ENCODE measurements around the gene ADM2. TPM values are rescaled to one million over a fixed set of nuclear protein-coding genes. Genes with fewer than 3 reads are reported as not detected.

Gene ADM2
- total RNA-seq, 4 donors from 2014 or later, result under 0.01 TPM; not detected in 3

DNA sequence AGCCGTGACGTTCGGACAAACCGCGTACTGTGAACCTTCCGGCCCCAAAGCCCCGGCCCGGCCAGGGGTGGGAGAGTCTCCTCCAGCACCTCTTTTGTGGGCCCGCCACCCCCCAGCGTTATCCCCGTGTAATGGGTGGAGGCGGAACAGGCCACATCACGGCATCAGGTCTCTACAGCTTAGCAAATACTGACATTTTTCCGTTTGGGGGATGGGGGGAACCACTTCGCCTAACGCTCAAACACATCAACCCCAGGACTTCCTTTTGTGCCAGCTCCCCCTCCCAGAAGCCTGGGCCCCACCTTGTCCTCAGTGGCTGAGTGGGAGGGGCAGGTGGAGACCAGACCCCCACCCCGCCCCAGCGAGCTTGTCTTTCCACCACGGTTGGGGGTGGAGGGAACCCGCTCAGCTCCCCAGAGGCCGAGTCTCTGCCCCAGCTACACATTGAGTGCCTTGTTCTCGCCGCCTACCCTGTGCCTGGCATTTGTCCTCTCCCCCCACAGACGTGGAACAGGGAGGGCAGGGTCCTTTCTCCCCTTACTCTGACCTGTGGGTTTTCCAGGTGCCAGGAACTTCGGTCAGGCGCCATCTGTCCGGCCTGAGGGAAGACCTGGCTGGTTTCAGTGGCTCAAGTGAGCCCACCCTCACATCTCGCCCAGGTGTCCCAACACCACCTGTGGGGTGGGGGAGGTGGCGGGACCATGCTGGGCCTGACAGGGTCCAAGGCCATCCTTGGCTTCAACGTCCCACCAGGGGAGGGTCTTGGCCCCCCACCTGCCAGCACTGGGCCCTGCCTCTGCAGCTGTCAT, 36.1 kb upstream of the ADM2 start:
- TF ChIP-seq, protein P1, sequence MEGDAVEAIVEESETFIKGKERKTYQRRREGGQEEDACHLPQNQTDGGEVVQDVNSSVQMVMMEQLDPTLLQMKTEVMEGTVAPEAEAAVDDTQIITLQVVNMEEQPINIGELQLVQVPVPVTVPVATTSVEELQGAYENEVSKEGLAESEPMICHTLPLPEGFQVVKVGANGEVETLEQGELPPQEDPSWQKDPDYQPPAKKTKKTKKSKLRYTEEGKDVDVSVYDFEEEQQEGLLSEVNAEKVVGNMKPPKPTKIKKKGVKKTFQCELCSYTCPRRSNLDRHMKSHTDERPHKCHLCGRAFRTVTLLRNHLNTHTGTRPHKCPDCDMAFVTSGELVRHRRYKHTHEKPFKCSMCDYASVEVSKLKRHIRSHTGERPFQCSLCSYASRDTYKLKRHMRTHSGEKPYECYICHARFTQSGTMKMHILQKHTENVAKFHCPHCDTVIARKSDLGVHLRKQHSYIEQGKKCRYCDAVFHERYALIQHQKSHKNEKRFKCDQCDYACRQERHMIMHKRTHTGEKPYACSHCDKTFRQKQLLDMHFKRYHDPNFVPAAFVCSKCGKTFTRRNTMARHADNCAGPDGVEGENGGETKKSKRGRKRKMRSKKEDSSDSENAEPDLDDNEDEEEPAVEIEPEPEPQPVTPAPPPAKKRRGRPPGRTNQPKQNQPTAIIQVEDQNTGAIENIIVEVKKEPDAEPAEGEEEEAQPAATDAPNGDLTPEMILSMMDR (IDR thresholded peaks at IDR 0.05), result no peak
- TF ChIP-seq POLR2A (IDR thresholded peaks at IDR 0.05; ENCODE audit: low read depth), result no peak
- no peak for TF ChIP-seq POLR2AphosphoS5 (IDR thresholded peaks at IDR 0.05)
- TF ChIP-seq EP300 (IDR thresholded peaks at IDR 0.05), result no peak
- peaks cover 8 to 25% (median 16%) of the 10 kb centered on the region in 4 donors for H3K4me1 ChIP-seq
- no peak for DNase-seq (ENCODE audit: extremely low spot score)
- H3K4me3 ChIP-seq, result no peak overlapping the region
- H3K27me3 ChIP-seq, result no peaks in the 10 kb centered on the region
- peaks cover 42 to 86% (median 81%) of the 10 kb centered on the region in 4 donors for H3K36me3 ChIP-seq
- WGBS, result 72% methylated on average over 26 of the region's 30 CpGs
- H3K27ac ChIP-seq (replicated peaks in 1 of 4), result peak overlapping the region in 3 of 4 donors; percentile 10 to 38 (median 28)
- intact Hi-C loops (cut with DNase I), result no loop called here
- H3K9me3 ChIP-seq, result no peaks in the 10 kb centered on the region

DNA sequence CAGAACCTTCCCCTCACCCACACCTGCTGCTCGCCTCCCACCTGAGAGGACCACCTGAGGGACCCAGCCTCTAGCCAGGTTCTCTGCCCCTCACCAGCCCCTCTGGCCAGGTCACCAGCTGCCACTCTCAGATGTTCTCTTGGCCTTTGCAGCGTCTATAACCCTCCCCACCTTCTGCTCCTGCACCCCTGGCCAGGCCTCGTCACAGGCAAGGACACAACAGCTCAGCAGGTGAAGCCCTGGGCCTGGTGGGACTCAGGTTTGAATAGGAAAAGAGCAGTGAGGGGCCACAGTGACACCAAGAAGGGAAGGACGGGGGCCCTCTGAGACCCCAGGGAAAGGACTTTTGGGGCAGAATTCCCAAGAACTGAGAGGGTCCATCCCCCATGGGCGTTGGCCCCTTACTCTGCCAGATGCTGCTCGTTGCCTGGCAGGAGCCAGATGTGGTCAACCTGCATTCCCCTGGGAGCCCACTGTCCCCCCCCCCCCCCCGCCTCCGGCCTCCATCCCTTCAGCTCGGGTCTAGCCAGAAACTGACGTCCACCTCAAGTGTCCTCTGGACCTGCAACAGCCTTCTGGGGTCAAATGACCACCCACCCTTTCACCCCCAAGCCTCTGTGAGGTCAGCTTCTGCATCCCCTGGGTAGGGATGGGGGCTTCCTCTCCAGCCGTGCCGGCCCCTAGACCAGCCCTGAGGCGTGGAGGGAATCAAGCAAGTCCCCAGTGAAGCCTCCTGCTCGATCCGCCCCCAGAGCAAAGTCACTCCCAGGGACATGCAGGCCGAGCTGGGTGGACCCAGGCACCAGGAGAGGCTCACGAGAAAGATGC, 35.2 kb upstream of the ADM2 start:
- DNase-seq (ENCODE audit: extremely low spot score), result no peak
- Histone ChIP-seq H3K27me3 (no peaks in the 10 kb centered on the region), H3K4me3 (no peak overlapping the region), H3K36me3 (peaks cover 34 to 83% (median 79%) of the 10 kb centered on the region in 4 donors), H3K27ac (replicated peaks in 1 of 4) (peak overlapping the region in 2 of 4 donors; percentile 28 to 38), H3K9me3 (no peaks in the 10 kb centered on the region), H3K4me1 (peaks cover 8 to 25% (median 16%) of the 10 kb centered on the region in 4 donors)
- TF ChIP-seq EP300 (IDR thresholded peaks at IDR 0.05), result no peak
- TF ChIP-seq, protein P1 (IDR thresholded peaks at IDR 0.05), result no peak
- no peak for TF ChIP-seq POLR2A (IDR thresholded peaks at IDR 0.05; ENCODE audit: low read depth)
- no peak for TF ChIP-seq POLR2AphosphoS5 (IDR thresholded peaks at IDR 0.05)
- intact Hi-C loops (cut with DNase I), result no loop called here
- WGBS, result 66% methylated on average over 15 of the region's 17 CpGs

GRCh38 chr22:50446708-50447575, 34.4 kb upstream of the ADM2 start:
- H3K27me3 ChIP-seq, result no peaks in the 10 kb centered on the region
- 91% methylated on average over 14 of the region's 54 CpGs for WGBS
- no peak overlapping the region for H3K4me3 ChIP-seq
- DNase-seq (ENCODE audit: extremely low spot score), result no peak
- TF ChIP-seq EP300 (IDR thresholded peaks at IDR 0.05), result no peak
- no peak for TF ChIP-seq POLR2AphosphoS5 (IDR thresholded peaks at IDR 0.05)
- TF ChIP-seq POLR2A (IDR thresholded peaks at IDR 0.05; ENCODE audit: low read depth), result no peak
- TF ChIP-seq, protein P1 (IDR thresholded peaks at IDR 0.05), result no peak
- intact Hi-C loops (cut with DNase I), result no loop called here
- H3K36me3 ChIP-seq, result peaks cover 30 to 81% (median 73%) of the 10 kb centered on the region in 4 donors
- peaks cover 8 to 25% (median 16%) of the 10 kb centered on the region in 4 donors for H3K4me1 ChIP-seq
- no peak overlapping the region for H3K27ac ChIP-seq (replicated peaks in 1 of 4)
- H3K9me3 ChIP-seq, result no peaks in the 10 kb centered on the region

Measured in esophagus muscularis mucosa (tissue), 4 donors.